HG03460 (cell line): Measurements from ENCODE around the gene CCDC7.
"Not testable (repeated sequence)": the region's sequence is repeated elsewhere in the genome, so short reads cannot be mapped to it uniquely, and the experiment has no call there.

Source experiments
- ATAC-seq: cut with Tn5 transposase; IDR thresholded peaks from one replicate; pipeline ENCODE4 v1.9.1; 2021; ENCODE audit not compliant: unreplicated experiment

The CCDC7 gene

GRCh38 chr10:32445740-32446535 lies at the start of gene CCDC7:
Gene CCDC7 (plus strand): TSS chr10:32446140. CDS start chr10:32451643, 5,503 bp downstream.
- ATAC-seq = peak; percentile 98

GRCh38 chr10:32397163-32397562 lies 48.8 kb upstream of the CCDC7 start:
- not testable (repeated sequence) for ATAC-seq

DNA sequence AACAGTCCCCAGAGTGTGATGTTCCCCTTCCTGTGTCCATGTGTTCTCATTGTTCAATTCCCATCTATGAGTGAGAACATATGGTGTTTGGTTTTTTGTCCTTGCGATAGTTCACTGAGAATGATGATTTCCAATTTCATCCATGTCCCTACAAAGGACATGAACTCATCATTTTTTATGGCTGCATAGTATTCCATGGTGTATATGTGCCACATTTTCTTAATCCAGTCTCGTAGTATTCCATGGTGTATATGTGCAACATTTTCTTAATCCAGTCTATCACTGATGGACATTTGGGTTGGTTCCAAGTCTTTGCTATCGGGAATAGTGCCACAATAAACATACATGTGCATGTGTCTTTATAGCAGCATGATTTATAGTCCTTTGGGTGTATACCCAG lies 46.2 kb upstream of the CCDC7 start:
- ATAC-seq = not testable (repeated sequence)

GRCh38 chr10:32400961-32401360 lies 45.0 kb upstream of the CCDC7 start:
- no peak for ATAC-seq

GRCh38 chr10:32402499-32402898 lies 43.4 kb upstream of the CCDC7 start:
- ATAC-seq = no peak

DNA sequence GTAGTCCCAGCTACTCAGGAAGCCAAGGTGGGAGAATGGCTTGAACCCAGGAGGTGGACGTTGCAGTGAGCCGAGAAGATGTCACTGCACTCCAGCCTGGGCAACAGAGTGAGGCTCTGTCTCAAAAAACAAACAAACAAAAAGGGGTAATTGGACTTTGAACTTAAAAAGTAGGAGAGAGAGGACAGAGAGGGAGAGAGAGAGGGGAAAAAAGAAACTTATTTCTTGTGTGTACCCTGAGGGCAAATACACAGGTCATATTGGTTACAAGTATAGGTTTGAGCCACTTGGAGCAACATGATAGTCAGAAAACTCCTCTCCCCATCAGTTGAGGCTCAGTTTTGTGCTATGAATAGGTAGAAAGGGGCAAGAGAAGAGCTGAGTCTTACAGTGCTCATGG lies 42.8 kb upstream of the CCDC7 start:
- ATAC-seq = no peak

GRCh38 chr10:32408690-32409089 lies 37.2 kb upstream of the CCDC7 start:
- no peak for ATAC-seq

DNA sequence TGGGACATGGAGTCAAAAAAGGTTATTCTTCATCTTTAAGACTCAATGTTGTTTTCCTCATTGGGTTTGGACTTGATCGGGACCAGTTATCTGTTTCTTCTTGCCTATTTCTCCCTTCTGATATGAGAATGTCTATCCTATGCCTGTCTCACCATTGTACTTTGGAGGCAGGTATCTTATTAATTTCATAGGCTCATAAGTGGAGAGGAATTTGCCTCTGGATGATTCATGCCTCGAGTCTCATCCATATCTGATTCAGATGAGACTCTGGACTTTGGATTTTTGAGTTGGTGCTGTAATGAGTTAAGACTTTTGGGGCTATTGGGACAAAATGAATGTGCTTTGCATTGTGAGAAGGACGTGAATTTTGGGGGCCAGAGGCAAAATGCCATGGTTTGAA lies 36.2 kb upstream of the CCDC7 start:
- ATAC-seq = no peak

- no peak for ATAC-seq
Measured at GRCh38 chr10:32410569-32410968, 35.4 kb upstream of the CCDC7 start.

- no peak for ATAC-seq
Measured at GRCh38 chr10:32411797-32412498, 34.0 kb upstream of the CCDC7 start.

GRCh38 chr10:32412499-32412853 lies 33.5 kb upstream of the CCDC7 start:
- no peak for ATAC-seq

DNA sequence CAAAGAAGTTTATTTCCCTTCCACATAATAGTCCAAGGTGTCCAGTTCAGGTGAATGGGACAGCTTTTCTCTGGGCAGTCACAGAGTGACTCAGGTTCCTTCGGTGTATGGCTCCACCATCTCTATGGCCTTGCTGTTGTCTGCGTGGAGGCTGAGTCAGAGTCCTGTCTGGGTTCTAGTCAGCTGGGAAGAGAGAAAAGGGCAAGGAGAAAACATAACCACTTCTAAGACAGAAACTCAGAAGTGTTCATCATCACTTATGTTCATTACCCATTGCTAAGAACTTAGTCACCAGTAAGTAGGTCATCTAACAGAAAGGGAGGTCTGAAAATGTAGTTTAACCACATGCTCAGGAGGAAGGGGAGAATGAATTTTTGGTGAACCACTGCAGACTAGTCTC lies 32.4 kb upstream of the CCDC7 start:
- ATAC-seq = no peak

GRCh38 chr10:32415361-32415760 lies 30.6 kb upstream of the CCDC7 start:
- ATAC-seq = no peak

GRCh38 chr10:32417911-32418547 lies 27.9 kb upstream of the CCDC7 start:
- ATAC-seq = no peak

DNA sequence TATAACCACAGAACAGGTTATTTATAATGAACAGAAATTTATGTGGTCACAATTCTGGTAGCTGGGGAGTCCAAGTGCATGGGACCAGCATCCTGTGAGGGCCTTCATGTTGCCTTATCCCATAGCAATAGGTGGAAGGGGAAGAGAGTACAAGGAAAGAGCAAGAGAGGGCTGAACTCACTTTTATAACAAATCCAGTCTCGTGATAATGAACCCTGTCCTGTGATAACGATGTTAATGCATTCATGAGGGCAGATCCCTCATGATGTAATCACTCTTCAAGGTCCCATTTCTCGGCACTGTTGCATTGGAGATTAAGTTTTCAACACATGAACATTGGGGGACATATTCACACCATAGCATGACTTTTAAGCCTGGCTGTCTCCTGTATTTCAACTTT lies 27.4 kb upstream of the CCDC7 start:
- no peak for ATAC-seq

GRCh38 chr10:32419615-32420014 lies 26.3 kb upstream of the CCDC7 start:
- no peak for ATAC-seq

GRCh38 chr10:32426186-32426585 lies 19.8 kb upstream of the CCDC7 start:
- ATAC-seq = no peak

- ATAC-seq = no peak
Measured at GRCh38 chr10:32433542-32433941, 12.4 kb upstream of the CCDC7 start.

DNA sequence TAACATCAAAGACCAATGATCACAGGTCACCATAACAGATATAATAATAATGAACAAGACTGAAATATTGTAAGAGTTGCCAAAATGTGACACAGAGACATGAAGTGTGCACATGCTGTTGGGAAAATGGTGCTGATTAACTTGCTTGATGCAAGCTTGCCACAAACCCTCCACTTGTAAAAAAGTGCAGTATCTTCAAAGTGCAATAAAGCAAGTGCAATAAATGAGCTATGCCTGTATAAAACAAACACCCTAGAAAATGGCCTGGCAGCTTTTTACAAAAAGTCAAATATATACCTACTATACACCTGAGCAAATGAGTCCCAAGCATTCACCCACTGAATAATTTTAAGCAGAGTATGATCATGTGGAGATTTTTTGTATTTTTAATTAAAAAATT lies 9.7 kb upstream of the CCDC7 start:
- no peak for ATAC-seq

- no peak for ATAC-seq
Measured at GRCh38 chr10:32437334-32437733, 8.6 kb upstream of the CCDC7 start.

- no peak for ATAC-seq
Measured at GRCh38 chr10:32445036-32445435, 904 bp upstream of the CCDC7 start.
